ENCODE measurements around the gene HNRNPUL2.

Gene HNRNPUL2

GRCh38 chr11:62728171-62728988 is 1.1 kb upstream of the HNRNPUL2 start, which contains the start of gene TTC9C:
TSS of gene TTC9C (plus strand) at chr11:62728486. CDS start at chr11:62728849, 363 bp downstream.
- TF ChIP-seq, protein P1, sequence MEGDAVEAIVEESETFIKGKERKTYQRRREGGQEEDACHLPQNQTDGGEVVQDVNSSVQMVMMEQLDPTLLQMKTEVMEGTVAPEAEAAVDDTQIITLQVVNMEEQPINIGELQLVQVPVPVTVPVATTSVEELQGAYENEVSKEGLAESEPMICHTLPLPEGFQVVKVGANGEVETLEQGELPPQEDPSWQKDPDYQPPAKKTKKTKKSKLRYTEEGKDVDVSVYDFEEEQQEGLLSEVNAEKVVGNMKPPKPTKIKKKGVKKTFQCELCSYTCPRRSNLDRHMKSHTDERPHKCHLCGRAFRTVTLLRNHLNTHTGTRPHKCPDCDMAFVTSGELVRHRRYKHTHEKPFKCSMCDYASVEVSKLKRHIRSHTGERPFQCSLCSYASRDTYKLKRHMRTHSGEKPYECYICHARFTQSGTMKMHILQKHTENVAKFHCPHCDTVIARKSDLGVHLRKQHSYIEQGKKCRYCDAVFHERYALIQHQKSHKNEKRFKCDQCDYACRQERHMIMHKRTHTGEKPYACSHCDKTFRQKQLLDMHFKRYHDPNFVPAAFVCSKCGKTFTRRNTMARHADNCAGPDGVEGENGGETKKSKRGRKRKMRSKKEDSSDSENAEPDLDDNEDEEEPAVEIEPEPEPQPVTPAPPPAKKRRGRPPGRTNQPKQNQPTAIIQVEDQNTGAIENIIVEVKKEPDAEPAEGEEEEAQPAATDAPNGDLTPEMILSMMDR (IDR thresholded peaks at IDR 0.05): no peak

GRCh38 chr11:62727872-62728170 is 564 bp upstream of the HNRNPUL2 start:
- TF ChIP-seq, protein P1 (IDR thresholded peaks at IDR 0.05): no peak

- TF ChIP-seq, protein P1 (IDR thresholded peaks at IDR 0.05): no peak
These were observed 417 bp downstream of the HNRNPUL2 start for GRCh38 chr11:62726915-62727164.

DNA sequence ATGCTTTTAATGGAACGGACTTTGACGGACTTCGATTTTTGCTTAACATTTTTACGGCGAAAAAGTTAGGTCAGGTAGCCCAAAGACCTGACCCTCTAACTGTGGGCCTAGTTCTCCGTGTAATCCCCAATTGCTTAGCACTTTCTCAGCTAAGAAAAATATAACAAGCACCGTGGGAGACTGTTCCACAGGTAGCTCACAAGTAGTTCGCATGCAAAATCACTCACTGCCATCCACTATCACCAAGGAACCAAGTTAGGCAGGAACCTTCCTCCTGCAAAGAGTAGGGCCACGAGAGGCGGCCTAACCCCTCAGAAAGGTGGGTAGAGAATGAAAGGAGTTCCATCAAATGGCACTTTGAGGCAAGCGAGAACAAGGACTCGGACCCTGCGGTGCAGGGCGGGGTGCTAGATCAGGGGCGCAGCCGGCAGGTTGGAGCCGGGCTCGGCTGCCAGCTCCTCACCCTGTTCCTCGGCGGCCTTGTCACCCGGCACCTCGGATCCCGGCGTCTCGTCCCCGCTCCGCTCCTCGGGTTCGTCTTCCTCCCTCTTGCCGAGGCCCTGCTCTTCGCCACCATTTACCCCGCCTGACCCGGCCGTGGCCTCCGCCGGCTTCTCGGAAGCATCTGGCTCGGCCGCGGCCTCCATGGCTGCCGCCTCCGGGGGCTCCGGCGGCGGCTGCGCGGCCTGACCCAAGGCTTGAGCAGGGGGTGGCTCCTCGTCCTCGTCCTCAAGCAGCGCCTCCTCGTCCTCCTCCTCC is 922 bp downstream of the HNRNPUL2 start:
- TF ChIP-seq, protein P1 (IDR thresholded peaks at IDR 0.05): no peak

GRCh38 chr11:62725646-62726045 is 1.6 kb downstream of the HNRNPUL2 start:
- TF ChIP-seq, protein P1 (IDR thresholded peaks at IDR 0.05): no peak

- TF ChIP-seq, protein P1 (IDR thresholded peaks at IDR 0.05): no peak
These were observed 3.1 kb downstream of the HNRNPUL2 start for GRCh38 chr11:62724171-62724570.

GRCh38 chr11:62721994-62722393 is 5.3 kb downstream of the HNRNPUL2 start:
- TF ChIP-seq, protein P1 (IDR thresholded peaks at IDR 0.05): no peak
